HG02588 (cell line): ENCODE data around the gene USP11.
A peak's percentile ranks its signal among the peaks of the same experiment; 100 is the strongest.

Experiments
- ATAC-seq: cut with Tn5 transposase; IDR thresholded peaks from one replicate; pipeline ENCODE4 v1.9.1; 2021; ENCODE audit warnings: mild to moderate bottlenecking, moderate library complexity; ENCODE audit not compliant: unreplicated experiment

Gene USP11

DNA sequence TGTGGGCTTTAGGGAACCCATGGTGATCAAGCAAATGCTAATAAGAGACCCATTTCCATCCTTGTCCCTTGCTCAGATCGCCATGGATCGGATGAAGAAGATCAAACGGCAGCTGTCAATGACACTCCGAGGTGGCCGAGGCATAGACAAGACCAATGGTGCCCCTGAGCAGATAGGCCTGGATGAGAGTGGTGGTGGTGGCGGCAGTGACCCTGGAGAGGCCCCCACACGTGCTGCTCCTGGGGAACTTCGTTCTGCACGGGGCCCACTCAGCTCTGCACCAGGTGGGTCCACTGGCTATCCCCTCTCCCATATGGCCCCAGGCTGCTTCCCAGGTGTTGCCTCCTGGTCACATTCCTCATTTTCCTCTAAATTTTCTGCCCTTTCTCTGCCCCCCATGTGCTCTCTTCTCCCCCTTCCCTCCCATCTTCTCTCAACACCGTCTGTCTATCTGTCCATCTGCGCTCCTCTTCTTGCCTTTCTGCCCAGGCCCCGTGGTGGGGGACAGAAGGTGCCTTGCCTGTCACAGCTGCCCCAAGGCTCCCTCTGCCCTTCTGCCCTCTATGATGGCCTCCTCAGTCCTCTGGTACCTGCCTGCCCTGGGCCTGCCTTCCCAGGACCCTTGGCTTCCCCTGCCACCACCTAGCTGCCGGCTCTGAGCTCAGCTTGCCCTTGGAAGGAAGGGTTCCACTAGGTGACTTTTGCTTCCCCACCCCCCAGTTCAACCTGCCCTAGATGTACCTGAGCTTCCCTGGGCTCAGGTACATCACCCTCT is 9.1 kb upstream of the USP11 start:
- ATAC-seq: no peak

DNA sequence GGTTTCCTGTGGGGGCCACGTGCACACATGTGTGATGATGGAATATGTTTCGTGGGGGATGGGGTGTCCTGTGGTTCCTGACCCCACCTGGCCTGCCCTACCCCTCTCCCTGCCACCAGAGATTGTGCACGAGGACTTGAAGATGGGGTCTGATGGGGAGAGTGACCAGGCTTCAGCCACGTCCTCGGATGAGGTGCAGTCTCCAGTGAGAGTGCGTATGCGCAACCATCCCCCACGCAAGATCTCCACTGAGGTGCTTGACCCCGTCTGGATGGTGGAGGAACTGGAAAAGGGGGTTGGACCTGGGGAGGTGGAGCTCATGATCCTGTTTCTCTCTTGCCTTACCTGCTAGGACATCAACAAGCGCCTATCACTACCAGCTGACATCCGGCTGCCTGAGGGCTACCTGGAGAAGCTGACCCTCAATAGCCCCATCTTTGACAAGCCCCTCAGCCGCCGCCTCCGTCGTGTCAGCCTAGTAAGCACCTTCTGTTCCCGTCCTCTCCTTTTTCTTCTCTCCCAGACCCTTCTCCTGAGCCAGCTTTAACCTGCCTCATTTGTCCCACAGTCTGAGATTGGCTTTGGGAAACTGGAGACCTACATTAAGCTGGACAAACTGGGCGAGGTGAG is 8.4 kb upstream of the USP11 start:
- no peak for ATAC-seq

DNA sequence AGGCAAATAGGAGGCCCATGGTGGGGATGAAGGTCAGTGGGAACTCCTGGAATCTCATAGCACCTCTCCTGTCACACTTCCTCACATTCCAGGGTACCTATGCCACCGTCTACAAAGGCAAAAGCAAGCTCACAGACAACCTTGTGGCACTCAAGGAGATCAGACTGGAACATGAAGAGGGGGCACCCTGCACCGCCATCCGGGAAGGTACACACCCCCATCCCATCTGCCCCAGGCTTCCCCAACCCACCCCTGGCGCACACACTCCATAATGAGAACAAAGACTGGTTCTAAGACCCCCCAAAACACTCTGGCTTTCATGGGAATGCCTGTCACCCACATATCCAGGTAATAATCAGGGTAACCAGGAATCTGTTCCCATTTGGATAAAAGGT is 7.9 kb upstream of the USP11 start:
- ATAC-seq: no peak

DNA sequence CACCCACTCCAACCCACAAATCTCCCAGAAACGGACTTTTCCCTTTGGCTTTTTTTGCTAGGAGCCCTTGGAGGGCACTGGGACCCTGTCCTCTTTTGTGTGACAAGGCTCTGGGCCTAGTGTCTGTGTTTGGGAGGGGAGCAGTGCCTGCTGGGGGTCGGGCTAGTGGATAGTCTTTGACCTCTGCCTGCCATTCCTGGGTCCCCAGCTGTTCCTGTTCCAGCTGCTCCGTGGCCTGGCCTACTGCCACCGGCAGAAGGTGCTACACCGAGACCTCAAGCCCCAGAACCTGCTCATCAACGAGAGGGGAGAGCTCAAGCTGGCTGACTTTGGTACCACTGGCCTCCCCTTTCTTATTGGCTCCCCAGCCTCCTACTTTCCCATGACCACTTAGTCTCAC is 6.7 kb upstream of the USP11 start:
- no peak for ATAC-seq

DNA sequence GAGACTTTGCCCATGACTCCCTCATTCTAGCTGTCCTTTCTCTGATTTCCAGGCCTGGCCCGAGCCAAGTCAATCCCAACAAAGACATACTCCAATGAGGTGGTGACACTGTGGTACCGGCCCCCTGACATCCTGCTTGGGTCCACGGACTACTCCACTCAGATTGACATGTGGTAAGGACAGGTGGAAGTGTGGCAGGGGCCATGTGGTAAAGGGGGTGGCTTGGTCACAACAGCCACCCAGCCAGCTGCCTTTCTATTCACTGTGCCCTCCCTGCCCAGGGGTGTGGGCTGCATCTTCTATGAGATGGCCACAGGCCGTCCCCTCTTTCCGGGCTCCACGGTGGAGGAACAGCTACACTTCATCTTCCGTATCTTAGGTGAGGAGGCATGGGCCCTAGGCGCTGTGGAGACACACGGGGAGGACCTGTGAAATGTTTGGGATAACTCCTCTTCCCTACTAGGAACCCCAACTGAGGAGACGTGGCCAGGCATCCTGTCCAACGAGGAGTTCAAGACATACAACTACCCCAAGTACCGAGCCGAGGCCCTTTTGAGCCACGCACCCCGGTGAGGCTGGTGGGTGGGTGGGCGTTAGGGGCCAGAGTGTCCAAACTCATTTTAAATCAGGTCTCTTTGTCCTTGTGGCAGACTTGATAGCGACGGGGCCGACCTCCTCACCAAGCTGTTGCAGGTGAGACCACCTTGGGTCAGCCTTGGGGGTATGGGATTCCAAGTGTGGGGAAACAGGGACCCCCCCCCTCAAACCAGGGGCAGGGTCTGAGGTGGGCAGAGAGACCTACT is 6.1 kb upstream of the USP11 start:
- no peak for ATAC-seq

DNA sequence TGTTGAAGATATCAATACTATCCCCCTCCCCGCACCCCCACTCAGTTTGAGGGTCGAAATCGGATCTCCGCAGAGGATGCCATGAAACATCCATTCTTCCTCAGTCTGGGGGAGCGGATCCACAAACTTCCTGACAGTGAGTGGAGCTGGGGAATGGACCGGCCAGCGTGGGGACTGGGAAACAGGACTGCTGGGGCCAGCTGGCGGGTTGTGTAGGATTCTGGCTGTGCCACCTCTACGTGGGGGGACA is 5.5 kb upstream of the USP11 start:
- ATAC-seq: no peak

DNA sequence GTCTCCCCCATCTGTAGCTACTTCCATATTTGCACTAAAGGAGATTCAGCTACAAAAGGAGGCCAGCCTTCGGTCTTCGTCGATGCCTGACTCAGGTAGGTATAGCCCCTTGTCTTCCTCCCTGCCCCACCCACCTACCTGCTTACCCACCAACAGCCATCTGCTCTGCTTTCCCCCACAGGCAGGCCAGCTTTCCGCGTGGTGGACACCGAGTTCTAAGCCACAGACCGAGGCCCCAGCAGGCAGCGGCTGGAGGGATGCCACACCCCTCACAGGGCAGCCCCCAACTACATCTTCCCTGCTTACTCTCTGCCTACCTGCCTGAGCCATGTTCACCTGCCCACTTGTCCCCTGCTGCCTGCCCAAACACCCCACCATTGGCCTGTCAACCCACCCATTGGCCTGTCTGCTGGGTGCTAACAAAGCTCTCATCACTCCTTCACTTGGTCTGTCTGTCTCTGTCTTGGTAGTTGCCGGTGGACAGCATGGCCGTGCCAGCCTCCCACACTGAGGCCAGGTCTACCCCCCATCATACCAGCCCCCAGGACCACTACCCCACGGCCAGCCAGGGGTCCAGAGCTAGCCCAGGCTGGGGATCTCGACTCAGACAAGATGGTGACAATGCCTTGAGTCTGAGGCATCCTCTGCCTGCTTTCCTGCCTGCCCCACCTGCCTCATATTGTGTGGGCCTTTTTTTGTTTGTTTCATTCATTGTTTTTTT is 4.1 kb upstream of the USP11 start:
- no peak for ATAC-seq

DNA sequence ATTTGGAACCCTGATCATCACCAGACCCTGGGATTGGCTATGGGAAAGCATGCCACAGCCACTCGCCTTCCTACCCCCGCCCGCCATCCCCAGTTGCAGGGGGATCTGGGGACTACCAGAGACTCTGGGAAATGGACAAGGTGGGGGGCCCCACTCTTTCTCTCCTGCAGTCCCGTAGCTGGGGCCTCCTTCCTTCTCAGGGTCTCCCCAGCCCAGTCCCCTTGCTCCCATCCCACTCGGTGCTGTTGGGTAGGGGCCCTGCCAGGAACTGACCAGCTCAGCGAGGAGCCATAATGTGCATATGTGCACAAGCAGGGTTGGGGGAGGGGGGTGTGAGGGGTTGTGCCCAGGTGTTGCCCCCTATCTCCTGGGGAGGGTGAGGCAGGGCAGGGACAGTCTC is 3.4 kb upstream of the USP11 start:
- no peak for ATAC-seq

DNA sequence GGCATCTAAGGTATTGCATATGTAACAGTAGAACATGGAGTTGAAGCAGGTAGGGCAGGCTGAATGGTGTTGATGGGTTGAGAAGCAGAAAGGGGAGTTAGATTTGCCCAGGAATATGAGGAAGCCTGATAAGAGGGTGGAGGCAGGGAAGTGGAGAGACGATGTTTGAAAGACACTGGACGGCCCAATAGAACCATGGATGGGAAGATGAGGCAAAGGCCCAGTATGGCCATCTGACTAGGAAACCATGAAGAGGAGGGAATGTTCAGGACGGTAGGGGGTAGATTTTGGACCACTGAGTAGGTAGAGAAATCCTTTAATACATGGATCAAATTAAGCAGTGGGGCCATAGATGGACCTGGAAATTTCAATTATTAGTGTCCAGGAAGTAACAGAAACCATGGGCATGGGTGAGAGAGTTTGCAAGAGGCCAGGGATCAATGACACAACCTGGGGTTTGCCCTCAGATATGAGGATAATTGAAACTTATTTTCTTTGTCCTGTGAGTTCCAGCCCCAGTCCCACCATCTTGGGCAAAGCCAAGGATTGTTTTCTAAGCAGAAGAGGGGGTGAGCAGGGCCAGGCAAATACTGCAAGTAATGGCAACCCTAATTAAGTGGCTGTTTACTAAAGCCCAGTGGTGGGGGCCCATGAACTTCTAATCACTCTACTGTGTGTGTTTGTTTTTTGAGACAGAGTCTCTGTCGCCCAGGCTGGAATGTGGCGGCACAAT is 2.5 kb upstream of the USP11 start:
- no peak for ATAC-seq

DNA sequence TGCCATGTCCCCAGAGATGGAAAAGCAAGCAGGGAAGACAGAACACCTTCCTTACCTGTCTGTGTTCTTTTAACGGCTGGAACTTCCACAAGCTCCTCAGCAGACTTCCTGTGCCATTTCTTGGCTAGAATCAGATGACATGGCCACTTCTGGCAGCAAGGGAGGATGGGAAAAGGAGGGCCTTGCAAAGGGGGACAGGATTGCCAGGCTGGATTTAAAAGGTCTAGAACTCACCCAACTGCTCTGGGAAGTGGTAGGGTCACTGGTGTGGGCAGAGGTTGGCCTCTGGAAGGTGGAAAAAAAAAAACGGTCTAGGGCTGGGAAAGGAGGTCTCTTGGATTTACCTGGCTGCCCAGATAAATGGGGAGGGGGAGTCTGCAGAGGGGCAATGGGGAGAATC is 1.6 kb upstream of the USP11 start:
- ATAC-seq: no peak

DNA sequence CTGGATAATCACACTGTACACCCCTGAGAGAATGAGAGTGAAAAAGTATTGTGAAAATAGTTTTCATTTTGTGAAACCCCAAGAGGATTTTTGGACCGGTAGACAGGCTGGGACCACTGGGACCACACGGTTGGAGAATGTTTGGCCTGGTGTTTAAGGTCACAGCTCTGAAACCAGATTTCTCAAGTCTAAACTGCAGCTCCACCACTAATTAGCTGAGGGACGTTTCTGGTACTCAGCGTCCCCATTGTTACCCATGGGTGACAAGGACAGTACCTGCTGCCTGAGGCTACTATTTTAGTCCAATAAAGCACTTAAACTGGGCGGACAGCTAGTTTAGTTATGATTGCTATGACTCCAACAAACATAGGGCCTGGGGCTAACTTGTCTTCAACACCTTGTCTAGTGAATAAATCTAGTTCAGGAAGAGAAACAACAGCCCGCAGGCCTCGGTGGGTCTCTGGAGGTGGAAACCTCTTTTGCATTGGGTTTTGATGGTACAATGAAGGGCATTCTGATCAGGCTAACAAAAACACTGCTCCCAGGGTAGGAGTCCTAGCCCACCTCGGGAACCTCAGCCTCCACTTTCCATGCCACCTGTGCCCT is 509 bp upstream of the USP11 start:
- no peak for ATAC-seq

DNA sequence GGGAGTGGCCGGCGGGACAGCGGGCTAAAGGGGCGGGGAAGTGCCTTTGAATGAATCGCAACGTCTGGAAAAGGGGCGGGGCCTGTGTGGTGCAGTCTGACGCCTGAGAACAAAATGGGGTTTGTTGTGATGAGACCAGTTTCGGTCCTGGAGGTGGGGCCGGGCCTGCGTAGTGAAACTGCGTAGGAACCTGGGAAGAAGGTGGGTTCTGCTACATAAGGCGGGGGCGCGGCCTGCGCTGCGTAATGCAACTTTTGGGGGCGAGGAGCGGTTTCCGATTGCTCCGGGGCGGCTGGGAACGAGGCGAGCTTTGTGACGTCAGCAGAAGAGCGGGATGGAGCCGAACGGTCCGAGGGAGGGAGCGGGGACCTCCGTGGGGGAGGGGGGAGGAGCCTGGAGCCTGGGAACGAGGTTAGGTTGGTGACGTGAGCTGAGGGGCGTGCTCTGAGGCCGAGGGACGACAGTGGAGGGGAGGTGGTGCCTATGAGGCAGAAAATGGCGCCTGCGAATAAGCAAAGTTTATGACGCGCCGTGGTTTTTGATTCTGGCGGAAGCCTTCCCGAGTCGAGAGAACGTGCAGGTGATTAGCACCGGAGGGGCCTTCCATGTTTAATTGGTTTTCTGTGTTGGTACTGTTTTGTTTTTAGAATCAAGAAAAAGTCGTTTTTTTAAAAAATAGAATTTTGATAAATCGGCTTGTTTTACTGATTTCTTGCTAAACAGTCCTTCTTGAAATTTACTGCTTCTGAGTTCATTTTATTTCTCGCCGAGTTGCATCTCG is 714 bp downstream of the USP11 start:
- ATAC-seq: peak; percentile 86

DNA sequence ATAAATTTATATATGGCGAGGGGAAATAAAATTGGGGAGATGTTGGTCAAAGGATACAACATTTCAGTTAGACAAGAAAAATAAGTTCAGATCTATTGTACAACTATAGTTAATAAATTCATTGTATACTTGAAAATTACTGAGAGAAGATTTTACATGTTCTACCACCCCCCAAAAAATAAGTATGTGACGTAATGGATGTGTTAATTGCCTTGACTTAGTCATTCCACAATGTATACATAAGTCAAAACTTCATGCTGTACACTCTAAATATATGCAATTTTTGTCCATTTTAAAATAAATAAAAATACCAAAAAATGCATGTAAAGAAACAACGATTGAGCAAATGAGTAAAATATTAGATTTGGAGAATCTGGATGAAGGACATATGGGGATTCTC is 1.8 kb downstream of the USP11 start:
- no peak for ATAC-seq

DNA sequence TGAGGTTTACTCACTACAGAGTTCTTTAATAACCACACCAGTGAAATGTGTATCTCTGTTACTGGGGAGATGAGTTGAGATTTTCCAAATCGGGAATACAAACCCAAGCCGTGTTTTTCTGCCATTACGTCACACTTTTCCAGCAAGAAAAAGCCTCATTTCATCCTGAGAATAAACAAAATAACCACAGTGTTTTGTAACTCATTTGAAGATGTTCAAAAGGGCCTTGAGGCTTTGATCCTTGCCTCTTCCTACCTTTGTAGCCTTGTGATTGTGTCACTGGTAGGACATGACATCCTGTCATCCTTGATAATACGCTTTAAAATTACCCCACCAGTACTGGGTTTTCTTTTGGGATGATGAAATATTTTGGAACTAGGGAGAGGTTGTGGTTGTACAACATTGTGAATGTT is 2.9 kb downstream of the USP11 start:
- ATAC-seq: no peak

DNA sequence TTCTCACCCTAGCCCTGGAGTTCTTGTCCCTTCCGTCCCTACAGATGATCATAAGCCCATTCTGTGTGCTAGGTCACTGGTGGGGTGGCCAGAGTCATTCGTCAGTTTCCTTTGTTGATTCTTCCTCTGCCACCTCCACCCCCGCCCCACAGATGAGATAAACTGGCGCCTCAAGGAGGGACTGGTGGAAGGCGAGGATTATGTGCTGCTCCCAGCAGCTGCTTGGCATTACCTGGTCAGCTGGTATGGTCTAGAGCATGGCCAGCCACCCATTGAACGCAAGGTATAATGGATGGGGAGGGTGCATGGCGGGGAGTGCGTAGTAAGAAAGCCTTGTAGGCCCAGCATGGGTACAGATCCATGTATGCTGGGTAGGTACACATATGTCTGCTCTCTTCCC is 6.4 kb downstream of the USP11 start:
- no peak for ATAC-seq

DNA sequence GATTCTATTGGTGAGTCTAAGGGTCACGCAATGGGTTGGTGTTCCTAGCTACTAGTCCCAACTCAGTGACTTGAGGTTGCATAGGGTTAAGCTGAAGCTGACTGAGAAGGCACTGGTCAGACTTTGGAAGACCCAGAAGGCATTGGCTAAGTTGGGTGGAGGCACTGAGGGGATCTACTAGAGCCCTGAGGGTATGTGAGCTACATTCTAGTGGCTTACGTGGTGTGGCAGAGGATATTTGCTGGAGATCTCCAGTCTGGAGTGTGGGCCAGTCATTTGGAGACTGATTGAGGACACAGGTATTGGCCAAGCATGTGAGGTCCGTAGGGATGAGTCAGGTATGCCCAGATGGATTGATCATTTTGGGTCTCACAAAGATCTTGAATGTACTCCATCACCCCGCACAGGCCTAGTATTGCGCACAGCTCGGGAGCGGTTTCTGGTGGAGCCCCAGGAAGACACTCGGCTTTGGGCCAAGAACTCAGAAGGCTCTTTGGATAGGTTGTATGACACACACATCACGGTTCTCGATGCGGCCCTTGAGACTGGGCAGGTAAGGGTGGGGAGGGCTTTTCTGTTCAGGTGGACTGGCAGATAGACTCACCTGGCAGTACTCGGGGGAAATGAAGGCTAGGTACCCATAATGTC is 7.2 kb downstream of the USP11 start:
- no peak for ATAC-seq

DNA sequence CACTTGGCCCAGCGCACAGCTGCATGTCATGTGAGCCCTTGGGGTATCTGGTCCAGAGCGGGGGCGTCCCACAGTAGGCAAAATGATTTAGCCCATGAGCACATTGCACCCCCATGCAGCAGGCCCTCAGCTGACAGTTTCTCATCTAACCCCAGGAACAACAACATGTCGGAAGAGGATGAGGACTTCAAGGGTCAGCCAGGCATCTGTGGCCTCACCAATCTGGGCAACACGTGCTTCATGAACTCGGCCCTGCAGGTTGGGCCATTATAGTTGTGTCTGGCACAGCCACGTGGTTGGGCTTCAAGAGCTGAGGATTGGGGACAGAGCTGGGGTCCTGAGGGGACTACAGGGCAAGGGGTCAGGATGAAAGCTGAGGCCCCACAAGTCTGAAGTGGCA is 7.8 kb downstream of the USP11 start:
- ATAC-seq: no peak

DNA sequence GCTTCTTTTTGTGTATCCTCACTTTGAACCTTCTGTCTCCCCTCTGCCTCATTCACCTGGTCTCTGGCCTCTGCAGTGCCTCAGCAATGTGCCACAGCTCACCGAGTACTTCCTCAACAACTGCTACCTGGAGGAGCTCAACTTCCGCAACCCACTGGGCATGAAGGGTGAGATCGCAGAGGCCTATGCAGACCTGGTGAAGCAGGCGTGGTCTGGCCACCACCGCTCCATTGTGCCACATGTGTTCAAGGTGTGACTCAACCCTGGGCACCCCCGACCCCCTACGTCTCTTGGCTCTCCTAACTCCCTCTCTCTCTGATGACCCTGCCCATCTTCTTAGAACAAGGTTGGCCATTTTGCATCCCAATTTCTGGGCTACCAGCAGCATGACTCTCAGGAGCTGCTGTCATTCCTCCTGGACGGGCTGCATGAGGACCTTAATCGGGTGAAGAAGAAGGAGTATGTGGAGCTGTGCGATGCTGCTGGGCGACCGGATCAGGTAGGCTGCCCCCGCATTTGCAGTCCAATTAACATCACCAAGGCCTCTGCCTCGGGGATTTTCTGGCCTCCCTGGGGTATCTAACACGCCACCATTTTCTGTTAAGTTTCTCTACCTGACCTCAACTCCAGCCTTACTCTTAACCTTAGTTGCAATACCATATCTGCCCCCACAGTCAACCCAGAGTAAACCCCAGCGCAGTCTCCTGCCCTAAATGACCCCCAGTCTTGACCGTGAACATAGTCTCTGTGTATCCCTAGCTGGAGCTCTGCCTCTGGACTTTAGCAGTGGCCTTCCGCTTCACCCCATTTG is 8.6 kb downstream of the USP11 start:
- no peak for ATAC-seq
